Fibroblast of villous mesenchyme (primary cell): Measurements from ENCODE around the gene RBM14. TPM values are rescaled to one million over a fixed set of nuclear protein-coding genes. Genes with fewer than 3 reads are reported as not detected.

Experiments
- DNase-seq: peaks from one replicate; pipeline ENCODE4 v3.0.0-alpha.2; 2010; ENCODE audit warnings: low read depth
- H3K4me3 ChIP-seq: 2 replicates; pipeline ENCODE4 v1.5.1; 2011; ENCODE audit warnings: low read depth, mild to moderate bottlenecking, low read length
- CTCF ChIP-seq: IDR thresholded peaks from 2 replicates; pipeline ENCODE4 v1.5.1; 2012; ENCODE audit warnings: low read depth, mild to moderate bottlenecking, low read length; ENCODE audit not compliant: insufficient read depth
- small RNA-seq: library from RNA; depleted of rRNA; stranded (forward); fragments of <200 nt; gene quantifications from one replicate; pipeline ENCODE3, GENCODE V24; 2012
- total RNA-seq: library from RNA; depleted of rRNA; stranded (reverse); fragments of >200 nt; gene quantifications from 2 replicates; pipeline ENCODE4 v1.2.3, GENCODE V29; 2012

RBM14 gene
- total RNA-seq, 1 donor = 32.8 TPM

- no peak overlapping the region for H3K4me3 ChIP-seq
- no peak for TF ChIP-seq CTCF
- DNase-seq = no peak
These were observed 47.4 kb downstream of the RBM14 start for GRCh38 chr11:66663741-66664296.

GRCh38 chr11:66665369-66665768 lies 48.9 kb downstream of the RBM14 start:
- no peak for TF ChIP-seq CTCF
- DNase-seq = no peak
- no peak overlapping the region for H3K4me3 ChIP-seq

GRCh38 chr11:66670816-66671215 lies 54.4 kb downstream of the RBM14 start:
- no peak for TF ChIP-seq CTCF
- H3K4me3 ChIP-seq = no peak overlapping the region
- no peak for DNase-seq

- H3K4me3 ChIP-seq = no peak overlapping the region
- DNase-seq = no peak
- TF ChIP-seq CTCF = no peak
These were observed 58.7 kb downstream of the RBM14 start for GRCh38 chr11:66674964-66675602.

GRCh38 chr11:66676282-66676919 lies 60.0 kb downstream of the RBM14 start:
- DNase-seq = no peak
- TF ChIP-seq CTCF = no peak
- H3K4me3 ChIP-seq = peak overlapping the region; percentile 81

Small RNAs within 50 kb of the gene (small RNA-seq; reads per million reads assigned to genes)
- gene RNU4-39P = not detected

Other genes with a start within 250 kb of the RBM14 start
- 0.64 and 0.86 TPM in 2 replicates for gene SLC29A2, start 244.9 kb upstream of the RBM14 start, total RNA-seq
- 0.32 TPM in 1 of 2 replicates, not detected in the other for gene NPAS4, start 195.6 kb upstream of the RBM14 start, total RNA-seq
- gene MRPL11, start 177.8 kb upstream of the RBM14 start, total RNA-seq = 38.0 and 46.7 TPM in 2 replicates
- gene PELI3, start 149.7 kb upstream of the RBM14 start, total RNA-seq = 10.8 and 13.2 TPM in 2 replicates
- gene DPP3, start 136.2 kb upstream of the RBM14 start, total RNA-seq = 67.6 and 70.4 TPM in 2 replicates
- 25.4 and 34.5 TPM in 2 replicates for gene BBS1, start 106.0 kb upstream of the RBM14 start, total RNA-seq
- gene ZDHHC24, start 70.6 kb upstream of the RBM14 start, total RNA-seq = 9.5 and 11.0 TPM in 2 replicates
- under 0.01 TPM in 1 of 2 replicates, not detected in the other for gene ACTN3, start 69.7 kb upstream of the RBM14 start, total RNA-seq
- 9.9 and 12.6 TPM in 2 replicates for gene CTSF, start 48.0 kb upstream of the RBM14 start, total RNA-seq
- 0.43 and 0.64 TPM in 2 replicates for gene CCDC87, start 23.6 kb upstream of the RBM14 start, total RNA-seq
- gene CCS, start 23.4 kb upstream of the RBM14 start, total RNA-seq = 34.5 and 35.4 TPM in 2 replicates
- gene RBM4, start 22.1 kb downstream of the RBM14 start, total RNA-seq = 84.4 and 118 TPM in 2 replicates
- gene RBM4B, start 61.3 kb downstream of the RBM14 start, total RNA-seq = 15.8 and 27.2 TPM in 2 replicates
- under 0.01 and 1.3 TPM in 2 replicates for gene SPTBN2, start 112.6 kb downstream of the RBM14 start, total RNA-seq
- gene RCE1, start 226.8 kb downstream of the RBM14 start, total RNA-seq = 11.7 and 16.8 TPM in 2 replicates
- gene LRFN4, start 240.4 kb downstream of the RBM14 start, total RNA-seq = 9.9 and 14.5 TPM in 2 replicates